ENCODE measurements around the gene TET2.

DNA sequence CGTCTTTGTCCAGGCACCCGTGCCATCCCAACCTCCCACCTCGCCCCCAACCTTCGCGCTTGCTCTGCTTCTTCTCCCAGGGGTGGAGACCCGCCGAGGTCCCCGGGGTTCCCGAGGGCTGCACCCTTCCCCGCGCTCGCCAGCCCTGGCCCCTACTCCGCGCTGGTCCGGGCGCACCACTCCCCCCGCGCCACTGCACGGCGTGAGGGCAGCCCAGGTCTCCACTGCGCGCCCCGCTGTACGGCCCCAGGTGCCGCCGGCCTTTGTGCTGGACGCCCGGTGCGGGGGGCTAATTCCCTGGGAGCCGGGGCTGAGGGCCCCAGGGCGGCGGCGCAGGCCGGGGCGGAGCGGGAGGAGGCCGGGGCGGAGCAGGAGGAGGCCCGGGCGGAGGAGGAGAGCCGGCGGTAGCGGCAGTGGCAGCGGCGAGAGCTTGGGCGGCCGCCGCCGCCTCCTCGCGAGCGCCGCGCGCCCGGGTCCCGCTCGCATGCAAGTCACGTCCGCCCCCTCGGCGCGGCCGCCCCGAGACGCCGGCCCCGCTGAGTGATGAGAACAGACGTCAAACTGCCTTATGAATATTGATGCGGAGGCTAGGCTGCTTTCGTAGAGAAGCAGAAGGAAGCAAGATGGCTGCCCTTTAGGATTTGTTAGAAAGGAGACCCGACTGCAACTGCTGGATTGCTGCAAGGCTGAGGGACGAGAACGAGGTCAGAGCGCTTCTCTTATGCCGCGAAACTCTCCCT, at the start of gene TET2:
- TF ChIP-seq CTCF (IDR thresholded peaks at IDR 0.05): peak in 2 of 4 experiments; percentile 13
- no peak for TF ChIP-seq EP300 (IDR thresholded peaks at IDR 0.05)
- TF ChIP-seq POLR2A (IDR thresholded peaks at IDR 0.05): peak; percentile 9 to 41
- peak; percentile 45 to 86 (median 50) for TF ChIP-seq POLR2AphosphoS5 (IDR thresholded peaks at IDR 0.05)

Data from sigmoid colon (tissue), 4 donors.